OCI-LY1 (cell line): ENCODE data around the gene IGFBP5.

Experiments used
- H2AFZ ChIP-seq: fragments of 200-600 bp; sonication (generic), shearing (Covaris generic); 2 replicates; pipeline ENCODE4 v1.6.0; 2014; ENCODE audit warnings: antibody characterized with exemption, mild to moderate bottlenecking, low read length
- H3F3A ChIP-seq: fragments of 200-600 bp; sonication (generic), shearing (Covaris generic); 2 replicates; pipeline ENCODE4 v1.6.0; 2014; ENCODE audit warnings: mild to moderate bottlenecking, antibody characterized with exemption, low read length, moderate library complexity; ENCODE audit not compliant: insufficient read depth
- H3K27ac ChIP-seq: fragments of 200-600 bp; sonication (generic); 2 replicates; pipeline ENCODE4 v1.5.1; 2014; ENCODE audit warnings: low read length, mixed run types, mild to moderate bottlenecking, low read depth; ENCODE audit not compliant: poor library complexity, severe bottlenecking
- H3K27me3 ChIP-seq: fragments of 200-600 bp; sonication (generic); 2 replicates; pipeline ENCODE4 v1.6.0; 2014; ENCODE audit warnings: antibody characterized with exemption, mild to moderate bottlenecking, low read length, moderate library complexity; ENCODE audit not compliant: insufficient read depth
- H3K36me3 ChIP-seq: fragments of 200-600 bp; sonication (generic); 2 replicates; pipeline ENCODE4 v1.6.1; 2014; ENCODE audit warnings: mild to moderate bottlenecking, antibody characterized with exemption, low read length, moderate library complexity, mixed read lengths; ENCODE audit not compliant: insufficient read depth
- H3K4me1 ChIP-seq: fragments of 200-600 bp; sonication (generic); 2 replicates; pipeline ENCODE4 v1.5.1; 2014; ENCODE audit warnings: mild to moderate bottlenecking, low read length, moderate library complexity; ENCODE audit not compliant: insufficient read depth, severe bottlenecking
- H3K4me2 ChIP-seq: fragments of 200-600 bp; sonication (generic), shearing (Covaris generic); 2 replicates; pipeline ENCODE4 v1.6.1; 2014; ENCODE audit warnings: low read length
- H3K4me3 ChIP-seq: fragments of 200-600 bp; sonication (generic); 2 replicates; pipeline ENCODE4 v1.5.1; 2014; ENCODE audit warnings: low read length, low read depth, mild to moderate bottlenecking, mixed read lengths; ENCODE audit not compliant: poor library complexity, severe bottlenecking
- H3K79me2 ChIP-seq: fragments of 200-600 bp; shearing (Covaris generic); 2 replicates; pipeline ENCODE4 v1.6.1; 2016; ENCODE audit warnings: mixed run types, low read length, mixed read lengths; ENCODE audit not compliant: insufficient read depth
- H3K9ac ChIP-seq: fragments of 200-600 bp; sonication (generic), shearing (Covaris generic); 2 replicates; pipeline ENCODE4 v1.6.1; 2014; ENCODE audit warnings: mild to moderate bottlenecking, low read length, mixed read lengths
- H3K9me2 ChIP-seq: fragments of 200-600 bp; sonication (generic), shearing (Covaris generic); 2 replicates; pipeline ENCODE4 v1.6.1; 2014; ENCODE audit warnings: low read depth, mild to moderate bottlenecking, low read length, mixed read lengths
- H3K9me3 ChIP-seq: fragments of 200-600 bp; shearing (Covaris generic); 2 replicates; pipeline ENCODE4 v1.6.1; 2014; ENCODE audit warnings: low read length, mixed read lengths
- H4K20me1 ChIP-seq: fragments of 200-600 bp; sonication (generic), shearing (Covaris generic); 2 replicates; pipeline ENCODE4 v1.6.0; 2016; ENCODE audit warnings: mild to moderate bottlenecking, low read length; ENCODE audit not compliant: insufficient read depth
- EZH2 ChIP-seq: fragments of 200-600 bp; sonication (generic), shearing (Covaris generic); IDR thresholded peaks from 2 replicates; pipeline ENCODE4 v1.8.0; 2017; ENCODE audit warnings: borderline replicate concordance, mixed run types, mild to moderate bottlenecking, antibody characterized with exemption, low read length, moderate library complexity, mixed read lengths
- TF ChIP-seq, protein P1 (sequence below): fragments of 200-600 bp; sonication (generic), shearing (Covaris generic); IDR thresholded peaks from 2 replicates; pipeline ENCODE4 v1.5.1; 2017; ENCODE audit warnings: mild to moderate bottlenecking, antibody characterized with exemption, low read length, moderate library complexity, mixed read lengths

Gene IGFBP5

DNA sequence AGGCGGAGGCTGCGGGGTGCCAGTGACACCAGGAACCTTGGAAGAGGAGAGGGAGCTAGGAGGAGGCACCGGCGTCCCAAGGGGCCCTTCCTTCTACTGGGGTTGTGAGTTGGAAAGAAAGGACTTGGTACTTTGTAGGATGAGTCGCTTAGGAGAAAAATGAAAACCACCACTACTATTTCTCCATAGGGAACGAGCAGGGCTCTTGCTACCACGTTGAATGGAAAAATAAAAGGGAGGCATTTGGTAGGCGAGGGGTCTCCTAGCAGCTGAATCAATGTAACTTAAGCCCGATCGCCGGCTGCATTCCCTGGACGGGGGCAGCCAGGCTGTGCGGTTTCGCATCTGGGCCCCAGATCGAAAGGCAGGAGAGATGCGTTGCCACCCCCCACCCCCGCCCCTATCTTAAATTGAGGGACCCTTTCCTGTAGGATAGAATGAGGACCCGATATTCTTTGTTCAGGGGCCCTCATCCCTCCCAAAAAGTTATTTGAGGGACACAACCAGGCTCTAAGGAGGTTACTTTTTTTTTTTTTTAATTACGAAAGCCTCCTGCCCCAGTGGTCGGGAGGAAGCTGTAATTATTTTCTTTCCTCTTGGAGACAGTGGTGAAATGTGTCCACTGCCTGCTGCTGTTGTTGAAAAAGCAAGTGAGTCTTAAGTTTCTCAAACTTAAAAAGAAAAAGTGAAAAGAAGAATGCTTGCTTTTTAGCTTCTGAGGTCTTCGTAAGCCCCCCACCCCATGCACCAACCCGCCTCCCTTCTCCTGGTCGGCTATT lies 60.8 kb downstream of the IGFBP5 start:
- no peak overlapping the region for H3K4me3 ChIP-seq
- no peaks in the 10 kb centered on the region for H3K9me3 ChIP-seq
- no peak overlapping the region for H3K4me2 ChIP-seq
- no peaks in the 10 kb centered on the region for H3F3A ChIP-seq
- no peak overlapping the region for H2AFZ ChIP-seq
- H3K4me1 ChIP-seq, result no peaks in the 10 kb centered on the region
- no peaks in the 10 kb centered on the region for H3K36me3 ChIP-seq
- no peaks in the 10 kb centered on the region for H3K9me2 ChIP-seq
- H3K27ac ChIP-seq, result no peak overlapping the region
- no peaks in the 10 kb centered on the region for H3K27me3 ChIP-seq
- TF ChIP-seq, protein P1, sequence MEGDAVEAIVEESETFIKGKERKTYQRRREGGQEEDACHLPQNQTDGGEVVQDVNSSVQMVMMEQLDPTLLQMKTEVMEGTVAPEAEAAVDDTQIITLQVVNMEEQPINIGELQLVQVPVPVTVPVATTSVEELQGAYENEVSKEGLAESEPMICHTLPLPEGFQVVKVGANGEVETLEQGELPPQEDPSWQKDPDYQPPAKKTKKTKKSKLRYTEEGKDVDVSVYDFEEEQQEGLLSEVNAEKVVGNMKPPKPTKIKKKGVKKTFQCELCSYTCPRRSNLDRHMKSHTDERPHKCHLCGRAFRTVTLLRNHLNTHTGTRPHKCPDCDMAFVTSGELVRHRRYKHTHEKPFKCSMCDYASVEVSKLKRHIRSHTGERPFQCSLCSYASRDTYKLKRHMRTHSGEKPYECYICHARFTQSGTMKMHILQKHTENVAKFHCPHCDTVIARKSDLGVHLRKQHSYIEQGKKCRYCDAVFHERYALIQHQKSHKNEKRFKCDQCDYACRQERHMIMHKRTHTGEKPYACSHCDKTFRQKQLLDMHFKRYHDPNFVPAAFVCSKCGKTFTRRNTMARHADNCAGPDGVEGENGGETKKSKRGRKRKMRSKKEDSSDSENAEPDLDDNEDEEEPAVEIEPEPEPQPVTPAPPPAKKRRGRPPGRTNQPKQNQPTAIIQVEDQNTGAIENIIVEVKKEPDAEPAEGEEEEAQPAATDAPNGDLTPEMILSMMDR, result no peak
- TF ChIP-seq EZH2, result no peak
- H3K79me2 ChIP-seq, result no peaks in the 10 kb centered on the region
- no peaks in the 10 kb centered on the region for H4K20me1 ChIP-seq
- H3K9ac ChIP-seq, result no peak overlapping the region

DNA sequence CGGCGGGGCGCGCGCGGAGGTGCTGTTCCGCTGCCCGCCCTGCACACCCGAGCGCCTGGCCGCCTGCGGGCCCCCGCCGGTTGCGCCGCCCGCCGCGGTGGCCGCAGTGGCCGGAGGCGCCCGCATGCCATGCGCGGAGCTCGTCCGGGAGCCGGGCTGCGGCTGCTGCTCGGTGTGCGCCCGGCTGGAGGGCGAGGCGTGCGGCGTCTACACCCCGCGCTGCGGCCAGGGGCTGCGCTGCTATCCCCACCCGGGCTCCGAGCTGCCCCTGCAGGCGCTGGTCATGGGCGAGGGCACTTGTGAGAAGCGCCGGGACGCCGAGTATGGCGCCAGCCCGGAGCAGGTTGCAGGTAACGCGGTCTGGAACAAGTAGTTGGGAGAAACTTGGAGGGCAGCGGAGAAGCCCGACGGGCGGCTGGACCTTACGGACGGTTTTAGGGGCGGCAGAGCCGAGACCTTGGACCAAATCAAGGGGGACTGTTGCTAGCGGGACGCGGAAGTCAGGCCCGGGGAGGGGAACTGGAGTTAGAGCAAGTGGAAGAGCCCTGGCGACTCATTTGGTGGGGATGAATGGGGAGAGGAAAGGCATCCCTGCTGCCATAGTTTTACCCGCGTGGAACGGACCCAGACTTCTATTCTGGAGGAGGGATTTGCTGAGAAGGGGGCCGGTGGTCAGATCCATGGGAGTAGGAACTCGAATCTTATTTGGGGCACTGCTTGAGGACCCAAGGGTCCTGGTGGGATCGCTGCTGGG lies 61.6 kb downstream of the IGFBP5 start:
- Histone ChIP-seq H3K9ac (no peak overlapping the region), H3K36me3 (no peaks in the 10 kb centered on the region), H3K27me3 (no peaks in the 10 kb centered on the region), H3K9me3 (no peaks in the 10 kb centered on the region), H3K9me2 (no peaks in the 10 kb centered on the region), H3K4me2 (no peak overlapping the region), H3K4me3 (no peak overlapping the region), H3F3A (no peaks in the 10 kb centered on the region), H3K4me1 (no peaks in the 10 kb centered on the region), H3K79me2 (no peaks in the 10 kb centered on the region), H4K20me1 (no peaks in the 10 kb centered on the region), H2AFZ (no peak overlapping the region), H3K27ac (no peak overlapping the region)
- no peak for TF ChIP-seq EZH2
- TF ChIP-seq, protein P1, result no peak

- no peaks in the 10 kb centered on the region for H3K9me2 ChIP-seq
- H3K4me2 ChIP-seq, result no peak within 1 kb of the TSS
- H3K9ac ChIP-seq, result no peak within 1 kb of the TSS
- no peak within 1 kb of the TSS for H2AFZ ChIP-seq
- no peaks in the 10 kb centered on the region for H3K27me3 ChIP-seq
- H3K27ac ChIP-seq, result no peak within 1 kb of the TSS
- no peaks in the 10 kb centered on the region for H3K79me2 ChIP-seq
- H3K4me3 ChIP-seq, result no peak within 1 kb of the TSS
- no peaks in the 10 kb centered on the region for H4K20me1 ChIP-seq
- H3F3A ChIP-seq, result no peaks in the 10 kb centered on the region
- no peaks in the 10 kb centered on the region for H3K4me1 ChIP-seq
- no peaks in the 10 kb centered on the region for H3K36me3 ChIP-seq
- no peaks in the 10 kb centered on the region for H3K9me3 ChIP-seq
- no peak for TF ChIP-seq EZH2
- TF ChIP-seq, protein P1, result no peak
Measured at GRCh38 chr2:216632952-216633615, 62.3 kb downstream of the IGFBP5 start, which contains the start of gene IGFBP2. TSS of gene IGFBP2 (plus strand) at chr2:216633420. CDS start at chr2:216633524, 104 bp downstream.
